Activated naive CD4-positive, alpha-beta T cell treated with Interleukin-2 at 50 U/mL for 16 hours (primary cell): Measurements from ENCODE around the gene FHIT.
"Not testable (repeated sequence)": the region's sequence is repeated elsewhere in the genome, so short reads cannot be mapped to it uniquely, and the experiment has no call there.

Experiments used
- DNase-seq: peaks from one replicate; pipeline ENCODE4 v3.0.0-alpha.2; 2020

The FHIT gene

GRCh38 chr3:61051666-61052065 lies 199.6 kb downstream of the FHIT start:
- DNase-seq = no peak

GRCh38 chr3:61045169-61045568 lies 206.1 kb downstream of the FHIT start:
- DNase-seq = not testable (repeated sequence)

- no peak for DNase-seq
These were observed 208.1 kb downstream of the FHIT start for GRCh38 chr3:61043156-61043555.

- no peak for DNase-seq
These were observed 210.6 kb downstream of the FHIT start for GRCh38 chr3:61040618-61041017.

- DNase-seq = no peak
These were observed 215.7 kb downstream of the FHIT start for GRCh38 chr3:61035573-61035972.

- no peak for DNase-seq
These were observed 218.3 kb downstream of the FHIT start for GRCh38 chr3:61032991-61033390.

GRCh38 chr3:61031503-61031902 lies 219.7 kb downstream of the FHIT start:
- no peak for DNase-seq

- DNase-seq = no peak
These were observed 220.7 kb downstream of the FHIT start for GRCh38 chr3:61030469-61031035.

- no peak for DNase-seq
These were observed 222.1 kb downstream of the FHIT start for GRCh38 chr3:61029194-61029593.

GRCh38 chr3:61018807-61019206 lies 232.4 kb downstream of the FHIT start:
- no peak for DNase-seq

- DNase-seq = not testable (repeated sequence)
These were observed 234.2 kb downstream of the FHIT start for GRCh38 chr3:61017028-61017427.

- no peak for DNase-seq
These were observed 235.4 kb downstream of the FHIT start for GRCh38 chr3:61015859-61016258.

GRCh38 chr3:61015408-61015807 lies 235.8 kb downstream of the FHIT start:
- no peak for DNase-seq

GRCh38 chr3:61008998-61009380 lies 242.3 kb downstream of the FHIT start:
- DNase-seq = no peak

- no peak for DNase-seq
These were observed 242.9 kb downstream of the FHIT start for GRCh38 chr3:61008153-61008997.

GRCh38 chr3:61005591-61005990 lies 245.7 kb downstream of the FHIT start:
- DNase-seq = no peak

- no peak for DNase-seq
These were observed 252.4 kb downstream of the FHIT start for GRCh38 chr3:60998858-60999257.

- DNase-seq = no peak
These were observed 258.9 kb downstream of the FHIT start for GRCh38 chr3:60992395-60992794.

- DNase-seq = no peak
These were observed 260.9 kb downstream of the FHIT start for GRCh38 chr3:60990442-60990730.

- no peak for DNase-seq
These were observed 261.4 kb downstream of the FHIT start for GRCh38 chr3:60989626-60990441.

GRCh38 chr3:60987191-60987590 lies 264.1 kb downstream of the FHIT start:
- not testable (repeated sequence) for DNase-seq

GRCh38 chr3:60986552-60986951 lies 264.7 kb downstream of the FHIT start:
- DNase-seq = no peak

- DNase-seq = no peak
These were observed 267.3 kb downstream of the FHIT start for GRCh38 chr3:60983906-60984305.

GRCh38 chr3:60980342-60980692 lies 270.9 kb downstream of the FHIT start:
- no peak for DNase-seq
